HEK293 (cell line): Measurements from ENCODE around the gene APH1A.

Experiments
- GFI1B ChIP-seq: fragments of 450-650 bp; formaldehyde crosslinking; IDR thresholded peaks from 2 replicates; pipeline ENCODE4 v1.5.1; 2016; ENCODE audit warnings: missing biosample characterization, missing genetic modification characterization
- IKZF3 ChIP-seq: fragments of 450-650 bp; IDR thresholded peaks from 2 replicates; pipeline ENCODE4 v1.5.0; 2018; ENCODE audit warnings: missing biosample characterization, mild to moderate bottlenecking, missing genetic modification characterization, moderate library complexity
- KLF1 ChIP-seq: fragments of 450-650 bp; formaldehyde crosslinking; IDR thresholded peaks from 2 replicates; pipeline ENCODE4 v1.5.1; 2016; ENCODE audit warnings: missing biosample characterization, missing genetic modification characterization
- SP2 ChIP-seq: fragments of 450-650 bp; formaldehyde crosslinking; IDR thresholded peaks from 2 replicates; pipeline ENCODE4 v1.5.1; 2016; ENCODE audit warnings: missing biosample characterization, missing genetic modification characterization
- YY2 ChIP-seq: fragments of 450-650 bp; formaldehyde crosslinking; IDR thresholded peaks from 2 replicates; pipeline ENCODE4 v1.5.1; 2016; ENCODE audit warnings: missing biosample characterization, missing genetic modification characterization
- ZBTB17 ChIP-seq: fragments of 450-650 bp; formaldehyde crosslinking; IDR thresholded peaks from 2 replicates; pipeline ENCODE4 v1.5.1; 2016; ENCODE audit warnings: missing biosample characterization, missing genetic modification characterization
- ZFP69B ChIP-seq: fragments of 450-650 bp; formaldehyde crosslinking; IDR thresholded peaks from 2 replicates; pipeline ENCODE4 v1.5.1; 2016; ENCODE audit warnings: missing biosample characterization, missing genetic modification characterization
- ZNF140 ChIP-seq: fragments of 450-650 bp; formaldehyde crosslinking; IDR thresholded peaks from 2 replicates; pipeline ENCODE4 v1.5.1; 2016; ENCODE audit warnings: missing biosample characterization, missing genetic modification characterization
- ZNF16 ChIP-seq: fragments of 450-650 bp; formaldehyde crosslinking; IDR thresholded peaks from 2 replicates; pipeline ENCODE4 v1.5.1; 2016; ENCODE audit warnings: low read depth, missing biosample characterization, missing genetic modification characterization
- ZNF174 ChIP-seq: fragments of 450-650 bp; formaldehyde crosslinking; IDR thresholded peaks from 2 replicates; pipeline ENCODE4 v1.5.0; 2017; ENCODE audit warnings: missing biosample characterization, mild to moderate bottlenecking, missing genetic modification characterization
- ZNF239 ChIP-seq: fragments of 450-650 bp; formaldehyde crosslinking; IDR thresholded peaks from 2 replicates; pipeline ENCODE4 v1.5.1; 2016; ENCODE audit warnings: missing biosample characterization, missing genetic modification characterization
- ZNF292 ChIP-seq: fragments of 450-650 bp; formaldehyde crosslinking; IDR thresholded peaks from 2 replicates; pipeline ENCODE4 v1.5.1; 2016; ENCODE audit warnings: low read depth, missing biosample characterization, missing genetic modification characterization, borderline replicate concordance
- ZNF341 ChIP-seq: fragments of 450-650 bp; formaldehyde crosslinking; IDR thresholded peaks from 2 replicates; pipeline ENCODE4; 2016; ENCODE audit warnings: low read depth, missing biosample characterization, missing genetic modification characterization
- ZNF433 ChIP-seq: fragments of 450-650 bp; formaldehyde crosslinking; IDR thresholded peaks from 2 replicates; pipeline ENCODE4 v1.5.1; 2016; ENCODE audit warnings: missing biosample characterization, missing genetic modification characterization, low read depth
- ZNF585B ChIP-seq: fragments of 450-650 bp; formaldehyde crosslinking; IDR thresholded peaks from 2 replicates; pipeline ENCODE4 v1.5.1; 2016; ENCODE audit warnings: missing biosample characterization, missing genetic modification characterization
- ZNF610 ChIP-seq: fragments of 450-650 bp; formaldehyde crosslinking; IDR thresholded peaks from 2 replicates; pipeline ENCODE4 v1.5.1; 2016; ENCODE audit warnings: missing biosample characterization, missing genetic modification characterization, borderline replicate concordance
- ZNF623 ChIP-seq: fragments of 450-650 bp; formaldehyde crosslinking; IDR thresholded peaks from 2 replicates; pipeline ENCODE4 v1.5.1; 2016; ENCODE audit warnings: missing biosample characterization, missing genetic modification characterization
- ZNF624 ChIP-seq: fragments of 450-650 bp; formaldehyde crosslinking; IDR thresholded peaks from 2 replicates; pipeline ENCODE4 v1.5.1; 2017; ENCODE audit warnings: missing biosample characterization, missing genetic modification characterization
- ZNF747 ChIP-seq: fragments of 450-650 bp; formaldehyde crosslinking; IDR thresholded peaks from 2 replicates; pipeline ENCODE4 v1.5.1; 2016; ENCODE audit warnings: missing biosample characterization, missing genetic modification characterization
- ZNF776 ChIP-seq: fragments of 450-650 bp; formaldehyde crosslinking; IDR thresholded peaks from 2 replicates; pipeline ENCODE4 v1.5.0; 2017; ENCODE audit warnings: missing biosample characterization, missing genetic modification characterization, borderline replicate concordance
- ZNF792 ChIP-seq: fragments of 450-650 bp; formaldehyde crosslinking; IDR thresholded peaks from 2 replicates; pipeline ENCODE4 v1.5.1; 2016; ENCODE audit warnings: missing biosample characterization, missing genetic modification characterization
- TF ChIP-seq, protein P1 (sequence below): fragments of 450-650 bp; formaldehyde crosslinking; IDR thresholded peaks from 2 replicates; pipeline ENCODE4 v1.5.1; 2016; ENCODE audit warnings: missing biosample characterization, missing genetic modification characterization
- TF ChIP-seq, protein P2 (sequence below): fragments of 450-650 bp; formaldehyde crosslinking; IDR thresholded peaks from 2 replicates; pipeline ENCODE4 v1.5.1; 2016; ENCODE audit warnings: missing biosample characterization, missing genetic modification characterization
- TF ChIP-seq, protein P3 (sequence below): fragments of 450-650 bp; formaldehyde crosslinking; IDR thresholded peaks from 2 replicates; pipeline ENCODE4 v1.5.1; 2017; ENCODE audit warnings: missing biosample characterization, missing genetic modification characterization
- TF ChIP-seq, protein P4 (sequence below): fragments of 450-650 bp; formaldehyde crosslinking; IDR thresholded peaks from 2 replicates; pipeline ENCODE4 v1.5.1; 2016; ENCODE audit warnings: missing biosample characterization, missing genetic modification characterization
- TF ChIP-seq, protein P5 (sequence below): fragments of 450-650 bp; formaldehyde crosslinking; IDR thresholded peaks from 2 replicates; pipeline ENCODE4; 2016; ENCODE audit warnings: missing biosample characterization, missing genetic modification characterization
- TF ChIP-seq, protein P6 (sequence below): fragments of 450-650 bp; formaldehyde crosslinking; IDR thresholded peaks from 2 replicates; pipeline ENCODE4 v1.5.1; 2016; ENCODE audit warnings: missing biosample characterization, missing genetic modification characterization, low read depth
- TF ChIP-seq, protein P7 (sequence below): fragments of 450-650 bp; formaldehyde crosslinking; IDR thresholded peaks from 2 replicates; pipeline ENCODE4 v1.5.1; 2016; ENCODE audit warnings: missing biosample characterization, missing genetic modification characterization

The APH1A gene

DNA sequence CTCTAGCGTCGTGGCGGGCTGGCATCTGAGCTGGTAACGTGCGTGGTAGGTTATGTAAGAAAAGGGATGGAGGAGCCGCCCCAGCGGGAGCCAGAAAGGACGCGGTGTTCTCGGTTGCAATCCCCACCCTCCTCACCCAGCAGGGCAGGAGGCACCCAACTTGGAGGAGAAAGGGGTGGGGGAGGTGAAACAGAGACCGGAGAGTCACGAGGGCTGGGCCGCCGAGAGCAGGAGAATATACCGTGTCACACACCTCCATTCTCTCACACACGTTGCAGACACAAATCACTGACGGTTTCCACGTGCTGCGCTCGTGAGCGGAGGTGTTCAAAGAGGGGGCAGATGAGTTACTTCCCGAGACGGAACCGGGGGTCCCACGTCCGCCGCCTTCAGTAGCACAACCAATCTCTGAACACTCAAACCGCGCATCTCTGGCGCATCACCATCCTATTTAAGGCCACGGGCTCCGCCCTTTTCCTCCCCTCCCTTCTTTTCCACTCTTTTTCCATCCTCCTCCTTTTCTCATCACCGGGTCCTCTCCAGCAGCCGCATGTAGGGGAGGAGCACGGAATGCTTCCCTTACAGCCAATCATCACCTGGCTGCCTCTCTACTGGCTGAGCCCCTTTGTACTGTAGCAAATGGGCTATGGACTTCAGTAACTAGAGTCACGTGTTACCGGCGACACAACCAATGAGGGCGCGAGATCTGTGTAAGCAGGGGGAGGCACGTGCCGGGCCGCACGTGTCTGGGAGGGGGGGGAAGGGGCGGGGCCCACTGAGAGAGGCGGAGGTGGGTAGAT lies 13.1 kb upstream of the APH1A start, which contains the start of gene CIART (continued):
- TF ChIP-seq IKZF3 (tag by site-specific recombination) (peak; percentile 85), ZFP69B (tag by site-specific recombination) (no peak), YY2 (tag by site-specific recombination) (no peak), GFI1B (tag by site-specific recombination) (peak; percentile 45; the same call in 1 of the 2 replicates), ZNF341 (tag by site-specific recombination) (peak; percentile 99), ZNF239 (no peak), ZNF792 (no peak), ZNF585B (tag by site-specific recombination) (no peak), ZNF433 (tag by site-specific recombination) (no peak), ZNF623 (no peak), SP2 (tag by site-specific recombination) (peak; percentile 92), ZBTB17 (tag by site-specific recombination) (peak; percentile 79), ZNF292 (tag by site-specific recombination) (no peak), ZNF624 (tag by site-specific recombination) (no peak), ZNF610 (tag by site-specific recombination) (no peak), ZNF174 (tag by site-specific recombination) (no peak), ZNF16 (tag by site-specific recombination) (no peak), KLF1 (tag by site-specific recombination) (peak; percentile 79), ZNF776 (tag by site-specific recombination) (no peak), ZNF747 (tag by site-specific recombination) (no peak), ZNF140 (tag by site-specific recombination) (no peak)
- TF ChIP-seq, protein P1, sequence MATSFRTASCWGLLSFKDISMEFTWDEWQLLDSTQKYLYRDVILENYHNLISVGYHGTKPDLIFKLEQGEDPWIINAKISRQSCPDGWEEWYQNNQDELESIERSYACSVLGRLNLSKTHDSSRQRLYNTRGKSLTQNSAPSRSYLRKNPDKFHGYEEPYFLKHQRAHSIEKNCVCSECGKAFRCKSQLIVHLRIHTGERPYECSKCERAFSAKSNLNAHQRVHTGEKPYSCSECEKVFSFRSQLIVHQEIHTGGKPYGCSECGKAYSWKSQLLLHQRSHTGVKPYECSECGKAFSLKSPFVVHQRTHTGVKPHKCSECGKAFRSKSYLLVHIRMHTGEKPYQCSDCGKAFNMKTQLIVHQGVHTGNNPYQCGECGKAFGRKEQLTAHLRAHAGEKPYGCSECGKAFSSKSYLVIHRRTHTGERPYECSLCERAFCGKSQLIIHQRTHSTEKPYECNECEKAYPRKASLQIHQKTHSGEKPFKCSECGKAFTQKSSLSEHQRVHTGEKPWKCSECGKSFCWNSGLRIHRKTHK (tag by site-specific recombination) = no peak
- TF ChIP-seq, protein P2, sequence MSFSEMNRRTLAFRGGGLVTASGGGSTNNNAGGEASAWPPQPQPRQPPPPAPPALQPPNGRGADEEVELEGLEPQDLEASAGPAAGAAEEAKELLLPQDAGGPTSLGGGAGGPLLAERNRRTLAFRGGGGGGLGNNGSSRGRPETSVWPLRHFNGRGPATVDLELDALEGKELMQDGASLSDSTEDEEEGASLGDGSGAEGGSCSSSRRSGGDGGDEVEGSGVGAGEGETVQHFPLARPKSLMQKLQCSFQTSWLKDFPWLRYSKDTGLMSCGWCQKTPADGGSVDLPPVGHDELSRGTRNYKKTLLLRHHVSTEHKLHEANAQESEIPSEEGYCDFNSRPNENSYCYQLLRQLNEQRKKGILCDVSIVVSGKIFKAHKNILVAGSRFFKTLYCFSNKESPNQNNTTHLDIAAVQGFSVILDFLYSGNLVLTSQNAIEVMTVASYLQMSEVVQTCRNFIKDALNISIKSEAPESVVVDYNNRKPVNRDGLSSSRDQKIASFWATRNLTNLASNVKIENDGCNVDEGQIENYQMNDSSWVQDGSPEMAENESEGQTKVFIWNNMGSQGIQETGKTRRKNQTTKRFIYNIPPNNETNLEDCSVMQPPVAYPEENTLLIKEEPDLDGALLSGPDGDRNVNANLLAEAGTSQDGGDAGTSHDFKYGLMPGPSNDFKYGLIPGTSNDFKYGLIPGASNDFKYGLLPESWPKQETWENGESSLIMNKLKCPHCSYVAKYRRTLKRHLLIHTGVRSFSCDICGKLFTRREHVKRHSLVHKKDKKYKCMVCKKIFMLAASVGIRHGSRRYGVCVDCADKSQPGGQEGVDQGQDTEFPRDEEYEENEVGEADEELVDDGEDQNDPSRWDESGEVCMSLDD (tag by site-specific recombination) = no peak
- TF ChIP-seq, protein P3, sequence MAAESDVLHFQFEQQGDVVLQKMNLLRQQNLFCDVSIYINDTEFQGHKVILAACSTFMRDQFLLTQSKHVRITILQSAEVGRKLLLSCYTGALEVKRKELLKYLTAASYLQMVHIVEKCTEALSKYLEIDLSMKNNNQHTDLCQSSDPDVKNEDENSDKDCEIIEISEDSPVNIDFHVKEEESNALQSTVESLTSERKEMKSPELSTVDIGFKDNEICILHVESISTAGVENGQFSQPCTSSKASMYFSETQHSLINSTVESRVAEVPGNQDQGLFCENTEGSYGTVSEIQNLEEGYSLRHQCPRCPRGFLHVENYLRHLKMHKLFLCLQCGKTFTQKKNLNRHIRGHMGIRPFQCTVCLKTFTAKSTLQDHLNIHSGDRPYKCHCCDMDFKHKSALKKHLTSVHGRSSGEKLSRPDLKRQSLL = 0 out of 2 replicates have a peak, but pooled peaks have one; percentile 1
- TF ChIP-seq, protein P4, sequence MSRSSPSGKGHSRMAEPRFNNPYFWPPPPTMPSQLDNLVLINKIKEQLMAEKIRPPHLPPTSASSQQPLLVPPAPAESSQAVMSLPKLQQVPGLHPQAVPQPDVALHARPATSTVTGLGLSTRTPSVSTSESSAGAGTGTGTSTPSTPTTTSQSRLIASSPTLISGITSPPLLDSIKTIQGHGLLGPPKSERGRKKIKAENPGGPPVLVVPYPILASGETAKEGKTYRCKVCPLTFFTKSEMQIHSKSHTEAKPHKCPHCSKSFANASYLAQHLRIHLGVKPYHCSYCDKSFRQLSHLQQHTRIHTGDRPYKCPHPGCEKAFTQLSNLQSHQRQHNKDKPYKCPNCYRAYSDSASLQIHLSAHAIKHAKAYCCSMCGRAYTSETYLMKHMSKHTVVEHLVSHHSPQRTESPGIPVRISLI (tag by site-specific recombination) = no peak
- TF ChIP-seq, protein P5, sequence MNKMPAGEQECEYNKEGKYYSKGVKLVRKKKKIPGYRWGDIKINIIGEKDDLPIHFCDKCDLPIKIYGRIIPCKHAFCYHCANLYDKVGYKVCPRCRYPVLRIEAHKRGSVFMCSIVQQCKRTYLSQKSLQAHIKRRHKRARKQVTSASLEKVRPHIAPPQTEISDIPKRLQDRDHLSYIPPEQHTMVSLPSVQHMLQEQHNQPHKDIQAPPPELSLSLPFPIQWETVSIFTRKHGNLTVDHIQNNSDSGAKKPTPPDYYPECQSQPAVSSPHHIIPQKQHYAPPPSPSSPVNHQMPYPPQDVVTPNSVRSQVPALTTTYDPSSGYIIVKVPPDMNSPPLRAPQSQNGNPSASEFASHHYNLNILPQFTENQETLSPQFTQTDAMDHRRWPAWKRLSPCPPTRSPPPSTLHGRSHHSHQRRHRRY = no peak
- TF ChIP-seq, protein P6, sequence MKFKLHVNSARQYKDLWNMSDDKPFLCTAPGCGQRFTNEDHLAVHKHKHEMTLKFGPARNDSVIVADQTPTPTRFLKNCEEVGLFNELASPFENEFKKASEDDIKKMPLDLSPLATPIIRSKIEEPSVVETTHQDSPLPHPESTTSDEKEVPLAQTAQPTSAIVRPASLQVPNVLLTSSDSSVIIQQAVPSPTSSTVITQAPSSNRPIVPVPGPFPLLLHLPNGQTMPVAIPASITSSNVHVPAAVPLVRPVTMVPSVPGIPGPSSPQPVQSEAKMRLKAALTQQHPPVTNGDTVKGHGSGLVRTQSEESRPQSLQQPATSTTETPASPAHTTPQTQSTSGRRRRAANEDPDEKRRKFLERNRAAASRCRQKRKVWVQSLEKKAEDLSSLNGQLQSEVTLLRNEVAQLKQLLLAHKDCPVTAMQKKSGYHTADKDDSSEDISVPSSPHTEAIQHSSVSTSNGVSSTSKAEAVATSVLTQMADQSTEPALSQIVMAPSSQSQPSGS (tag by site-specific recombination) = no peak
- TF ChIP-seq, protein P7, sequence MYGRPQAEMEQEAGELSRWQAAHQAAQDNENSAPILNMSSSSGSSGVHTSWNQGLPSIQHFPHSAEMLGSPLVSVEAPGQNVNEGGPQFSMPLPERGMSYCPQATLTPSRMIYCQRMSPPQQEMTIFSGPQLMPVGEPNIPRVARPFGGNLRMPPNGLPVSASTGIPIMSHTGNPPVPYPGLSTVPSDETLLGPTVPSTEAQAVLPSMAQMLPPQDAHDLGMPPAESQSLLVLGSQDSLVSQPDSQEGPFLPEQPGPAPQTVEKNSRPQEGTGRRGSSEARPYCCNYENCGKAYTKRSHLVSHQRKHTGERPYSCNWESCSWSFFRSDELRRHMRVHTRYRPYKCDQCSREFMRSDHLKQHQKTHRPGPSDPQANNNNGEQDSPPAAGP (tag by site-specific recombination) = peak; percentile 67
